ENCODE data around the gene KRT8.

DNA sequence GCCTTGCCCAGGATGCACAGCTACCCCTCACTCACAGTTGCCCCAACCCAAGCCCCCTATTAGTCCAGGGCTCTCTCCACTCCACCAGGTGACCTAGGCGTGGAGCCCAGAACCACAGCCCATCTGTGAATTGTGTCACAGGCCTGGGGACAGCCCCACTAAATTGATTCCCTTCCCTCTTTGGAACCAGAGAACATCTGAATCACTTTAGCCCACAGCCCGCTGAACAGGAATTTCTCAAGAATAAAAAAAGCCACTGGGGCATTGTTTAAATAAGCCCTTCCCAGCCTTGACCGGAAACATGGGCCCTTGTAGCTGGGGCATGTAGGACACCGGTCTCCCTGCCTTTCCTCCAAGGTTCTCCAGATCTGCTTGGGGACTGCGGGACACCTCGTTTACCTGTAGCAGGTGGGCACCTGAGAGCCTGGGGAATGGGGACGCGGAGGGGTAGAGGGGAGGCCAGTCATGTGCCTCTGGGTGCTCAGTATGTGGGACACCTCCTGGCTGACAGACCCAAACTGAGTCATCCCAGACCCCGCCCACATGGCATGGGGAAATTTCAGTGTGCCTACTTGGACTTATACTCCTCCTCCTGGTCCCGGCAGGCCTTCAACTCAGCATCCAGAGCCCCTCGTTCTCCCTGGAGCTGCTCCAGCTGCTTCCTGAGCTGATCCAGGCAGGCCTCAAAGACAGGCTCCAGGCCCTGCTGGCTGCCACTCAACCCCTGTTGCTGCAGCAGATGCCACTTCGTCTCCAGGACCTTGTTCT, 57.4 kb downstream of the KRT8 start:
- TF ChIP-seq, protein P1, sequence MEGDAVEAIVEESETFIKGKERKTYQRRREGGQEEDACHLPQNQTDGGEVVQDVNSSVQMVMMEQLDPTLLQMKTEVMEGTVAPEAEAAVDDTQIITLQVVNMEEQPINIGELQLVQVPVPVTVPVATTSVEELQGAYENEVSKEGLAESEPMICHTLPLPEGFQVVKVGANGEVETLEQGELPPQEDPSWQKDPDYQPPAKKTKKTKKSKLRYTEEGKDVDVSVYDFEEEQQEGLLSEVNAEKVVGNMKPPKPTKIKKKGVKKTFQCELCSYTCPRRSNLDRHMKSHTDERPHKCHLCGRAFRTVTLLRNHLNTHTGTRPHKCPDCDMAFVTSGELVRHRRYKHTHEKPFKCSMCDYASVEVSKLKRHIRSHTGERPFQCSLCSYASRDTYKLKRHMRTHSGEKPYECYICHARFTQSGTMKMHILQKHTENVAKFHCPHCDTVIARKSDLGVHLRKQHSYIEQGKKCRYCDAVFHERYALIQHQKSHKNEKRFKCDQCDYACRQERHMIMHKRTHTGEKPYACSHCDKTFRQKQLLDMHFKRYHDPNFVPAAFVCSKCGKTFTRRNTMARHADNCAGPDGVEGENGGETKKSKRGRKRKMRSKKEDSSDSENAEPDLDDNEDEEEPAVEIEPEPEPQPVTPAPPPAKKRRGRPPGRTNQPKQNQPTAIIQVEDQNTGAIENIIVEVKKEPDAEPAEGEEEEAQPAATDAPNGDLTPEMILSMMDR (IDR thresholded peaks at IDR 0.05): no peak
- TF ChIP-seq TCF12 (IDR thresholded peaks at IDR 0.05): no peak
- no peak for TF ChIP-seq POLR2AphosphoS5 (IDR thresholded peaks at IDR 0.05; ENCODE audit: low read depth, low read length)
- TF ChIP-seq YY1 (IDR thresholded peaks at IDR 0.05; ENCODE audit: low read depth): no peak
- TF ChIP-seq, protein P2, sequence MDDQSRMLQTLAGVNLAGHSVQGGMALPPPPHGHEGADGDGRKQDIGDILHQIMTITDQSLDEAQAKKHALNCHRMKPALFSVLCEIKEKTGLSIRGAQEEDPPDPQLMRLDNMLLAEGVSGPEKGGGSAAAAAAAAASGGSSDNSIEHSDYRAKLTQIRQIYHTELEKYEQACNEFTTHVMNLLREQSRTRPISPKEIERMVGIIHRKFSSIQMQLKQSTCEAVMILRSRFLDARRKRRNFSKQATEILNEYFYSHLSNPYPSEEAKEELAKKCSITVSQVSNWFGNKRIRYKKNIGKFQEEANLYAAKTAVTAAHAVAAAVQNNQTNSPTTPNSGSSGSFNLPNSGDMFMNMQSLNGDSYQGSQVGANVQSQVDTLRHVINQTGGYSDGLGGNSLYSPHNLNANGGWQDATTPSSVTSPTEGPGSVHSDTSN (IDR thresholded peaks at IDR 0.05): no peak
- no peak for TF ChIP-seq EZH2phosphoT487 (IDR thresholded peaks at IDR 0.05; ENCODE audit: borderline replicate concordance, low read depth)
- no peak for TF ChIP-seq RAD21 (IDR thresholded peaks at IDR 0.05; ENCODE audit: low read length)
- TF ChIP-seq CHD2 (IDR thresholded peaks at IDR 0.05; ENCODE audit: low read length, partially characterized antibody): no peak
- no peak for TF ChIP-seq RCOR1 (IDR thresholded peaks at IDR 0.05; ENCODE audit: low read length)
- no peak for TF ChIP-seq JUND (IDR thresholded peaks at IDR 0.05)
- no peak for TF ChIP-seq MEF2A (IDR thresholded peaks at IDR 0.05; ENCODE audit: borderline replicate concordance, low read depth)
- TF ChIP-seq, protein P3, sequence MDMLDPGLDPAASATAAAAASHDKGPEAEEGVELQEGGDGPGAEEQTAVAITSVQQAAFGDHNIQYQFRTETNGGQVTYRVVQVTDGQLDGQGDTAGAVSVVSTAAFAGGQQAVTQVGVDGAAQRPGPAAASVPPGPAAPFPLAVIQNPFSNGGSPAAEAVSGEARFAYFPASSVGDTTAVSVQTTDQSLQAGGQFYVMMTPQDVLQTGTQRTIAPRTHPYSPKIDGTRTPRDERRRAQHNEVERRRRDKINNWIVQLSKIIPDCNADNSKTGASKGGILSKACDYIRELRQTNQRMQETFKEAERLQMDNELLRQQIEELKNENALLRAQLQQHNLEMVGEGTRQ (IDR thresholded peaks at IDR 0.05; ENCODE audit: borderline replicate concordance, low read depth, low read length): no peak
- no peak for TF ChIP-seq FOXM1 (IDR thresholded peaks at IDR 0.05; ENCODE audit: low read depth)
- TF ChIP-seq TAF1 (IDR thresholded peaks at IDR 0.05; ENCODE audit: borderline replicate concordance, low read depth, low read length): no peak

All from SK-N-SH (cell line).